Measurements from ENCODE around the gene ACY1. TPM values are rescaled to one million over a fixed set of nuclear protein-coding genes. Genes with fewer than 3 reads are reported as not detected.

Gene ACY1
- total RNA-seq, 1 experiment from 2014 or later: 62.6 TPM

DNA sequence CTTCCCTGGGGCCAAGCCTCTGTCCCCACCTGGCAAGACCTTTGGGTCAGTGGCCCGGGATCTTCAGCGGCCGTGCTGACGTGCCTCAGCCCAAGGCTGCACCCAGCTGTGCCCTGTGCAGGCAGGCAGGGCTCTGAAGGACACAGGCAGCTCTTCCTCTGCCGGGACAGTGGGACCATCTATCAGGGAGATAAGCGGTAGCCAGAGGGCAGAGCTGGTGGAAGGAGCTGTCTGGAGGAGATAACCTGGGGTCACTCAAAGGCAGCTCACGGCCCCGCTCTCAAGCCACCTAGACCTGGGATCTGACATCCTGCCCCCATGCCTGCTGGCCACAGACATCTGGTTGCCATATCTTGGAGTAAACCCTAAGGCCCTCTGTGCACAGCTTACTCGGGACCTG is 45.7 kb downstream of the ACY1 start:
- no peaks in the 10 kb centered on the region for H3K79me1 ChIP-seq (ENCODE audit: insufficient read depth, low read depth, low read length, poor library complexity, severe bottlenecking)
- H4K91ac ChIP-seq (ENCODE audit: insufficient read length, low read depth, low read length): no peak overlapping the region
- no peaks in the 10 kb centered on the region for H4K20me1 ChIP-seq (ENCODE audit: control insufficient read depth, insufficient read depth, insufficient read length)
- no peaks in the 10 kb centered on the region for H3K27me3 ChIP-seq (ENCODE audit: insufficient read depth, low read length)
- peak overlapping the region; percentile 11 for H4K8ac ChIP-seq (replicated peaks; ENCODE audit: insufficient read length, low read depth, low read length)
- no CpG with 5 or more reads among the region's 9 CpGs for WGBS (ENCODE audit: extremely low coverage, insufficient read length, low lambda C conversion rate)
- DNase-seq: no peak
- H3K4me2 ChIP-seq (ENCODE audit: insufficient read depth, insufficient read length, low read length): no peak overlapping the region
- no peak overlapping the region for H3K9ac ChIP-seq (ENCODE audit: extremely low read depth, insufficient read length, low read length)
- no peaks in the 10 kb centered on the region for H3K9me3 ChIP-seq (ENCODE audit: control insufficient read depth, low read depth, low read length)
- H4K5ac ChIP-seq (ENCODE audit: insufficient read length, low read depth, low read length): no peak overlapping the region
- no peak overlapping the region for H3K4me3 Mint-ChIP-seq
- no peak overlapping the region for H3K23ac ChIP-seq (ENCODE audit: insufficient read length, low read depth, low read length)
- H3T11ph ChIP-seq (ENCODE audit: low read length): no peak overlapping the region
- no peaks in the 10 kb centered on the region for H3K79me2 ChIP-seq (ENCODE audit: insufficient read depth, low read length)
- no peak overlapping the region for H3K18ac ChIP-seq (ENCODE audit: insufficient read length, low read depth, low read length)
- H2BK15ac ChIP-seq (ENCODE audit: low read depth, low read length): no peak overlapping the region
- no peak overlapping the region for H3K27ac Mint-ChIP-seq
- no peak overlapping the region for H2BK12ac ChIP-seq (ENCODE audit: insufficient read length, low read depth, low read length)
- H3K27ac ChIP-seq (ENCODE audit: insufficient read length, low read depth, low read length): no peak overlapping the region
- H2AFZ ChIP-seq (ENCODE audit: low read length): no peak overlapping the region
- H3K14ac ChIP-seq (ENCODE audit: insufficient read depth, low read length): no peak overlapping the region
- H3K56ac ChIP-seq (ENCODE audit: insufficient read length, low read depth, low read length): no peak overlapping the region
- TF ChIP-seq, protein P1, sequence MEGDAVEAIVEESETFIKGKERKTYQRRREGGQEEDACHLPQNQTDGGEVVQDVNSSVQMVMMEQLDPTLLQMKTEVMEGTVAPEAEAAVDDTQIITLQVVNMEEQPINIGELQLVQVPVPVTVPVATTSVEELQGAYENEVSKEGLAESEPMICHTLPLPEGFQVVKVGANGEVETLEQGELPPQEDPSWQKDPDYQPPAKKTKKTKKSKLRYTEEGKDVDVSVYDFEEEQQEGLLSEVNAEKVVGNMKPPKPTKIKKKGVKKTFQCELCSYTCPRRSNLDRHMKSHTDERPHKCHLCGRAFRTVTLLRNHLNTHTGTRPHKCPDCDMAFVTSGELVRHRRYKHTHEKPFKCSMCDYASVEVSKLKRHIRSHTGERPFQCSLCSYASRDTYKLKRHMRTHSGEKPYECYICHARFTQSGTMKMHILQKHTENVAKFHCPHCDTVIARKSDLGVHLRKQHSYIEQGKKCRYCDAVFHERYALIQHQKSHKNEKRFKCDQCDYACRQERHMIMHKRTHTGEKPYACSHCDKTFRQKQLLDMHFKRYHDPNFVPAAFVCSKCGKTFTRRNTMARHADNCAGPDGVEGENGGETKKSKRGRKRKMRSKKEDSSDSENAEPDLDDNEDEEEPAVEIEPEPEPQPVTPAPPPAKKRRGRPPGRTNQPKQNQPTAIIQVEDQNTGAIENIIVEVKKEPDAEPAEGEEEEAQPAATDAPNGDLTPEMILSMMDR (conservative IDR thresholded peaks at IDR 0.05): no peak
- no peak overlapping the region for H2BK120ac ChIP-seq (ENCODE audit: low read depth, low read length, poor library complexity, severe bottlenecking)
- no peaks in the 10 kb centered on the region for H3K4me1 ChIP-seq (ENCODE audit: insufficient read depth, low read length)
- no peaks in the 10 kb centered on the region for H3K36me3 Mint-ChIP-seq (ENCODE audit: insufficient read depth in 1 of 3, low read depth in 3 of 3)
- H3K4me1 Mint-ChIP-seq: peaks cover 0 to 13% of the 10 kb centered on the region in 2 experiments; a peak in 2 of 4 replicates
- H3K9me3 Mint-ChIP-seq: no peaks in the 10 kb centered on the region
- no peak overlapping the region for H2BK5ac ChIP-seq (ENCODE audit: insufficient read length, low read length)
- H3K23me2 ChIP-seq (ENCODE audit: insufficient read length, low read depth, low read length, poor library complexity, severe bottlenecking): no peaks in the 10 kb centered on the region
- no peak overlapping the region for H2BK20ac ChIP-seq (ENCODE audit: low read depth, low read length, poor library complexity, severe bottlenecking)
- H3K27me3 Mint-ChIP-seq (ENCODE audit: low read depth): peaks cover 2% of the 10 kb centered on the region
- no peak overlapping the region for H3K4ac ChIP-seq (ENCODE audit: low read depth, low read length)
- no peak overlapping the region for H2AK5ac ChIP-seq (ENCODE audit: insufficient read length, low read length)

Measured in H9 (cell line).